HL-60 (cell line): ENCODE results near the gene ZNF57.

ENCODE experiments used
- DNase-seq, 2 experiments: peaks; one replicate each; pipeline ENCODE4 v3.0.0-alpha.2; 2010 to 2020; ENCODE audit warnings: low read depth in 1 of 2, low spot score in 1 of 2
- H3K27ac ChIP-seq: fragments of 250-450 bp; sonication (Bioruptor Pico); replicated peaks from 2 replicates; pipeline ENCODE4 v1.5.1; 2020; ENCODE audit warnings: mild to moderate bottlenecking, moderate library complexity
- H3K27me3 ChIP-seq: fragments of 250-450 bp; sonication (Bioruptor Pico); 2 replicates; pipeline ENCODE4 v1.5.1; 2021; ENCODE audit warnings: mild to moderate bottlenecking, moderate library complexity; ENCODE audit not compliant: insufficient read depth, poor library complexity, severe bottlenecking
- H3K4me3 ChIP-seq: replicated peaks from 2 replicates; pipeline ENCODE4 v1.5.1; 2011; ENCODE audit warnings: mild to moderate bottlenecking, control low read depth, low read length; ENCODE audit not compliant: insufficient read depth
- CTCF ChIP-seq: IDR thresholded peaks from one replicate; pipeline ENCODE4 v1.5.1; 2011; ENCODE audit warnings: low read length, control low read depth, inconsistent platforms; ENCODE audit not compliant: insufficient read depth
- GABPA ChIP-seq: IDR thresholded peaks from 2 replicates; pipeline ENCODE4 v1.6.1; 2012; ENCODE audit warnings: low read depth
- POLR2AphosphoS5 ChIP-seq: IDR thresholded peaks from 2 replicates; pipeline ENCODE4 v1.6.1; 2012; ENCODE audit warnings: low read depth
- REST ChIP-seq: IDR thresholded peaks from 2 replicates; pipeline ENCODE4 v1.6.1; 2012; ENCODE audit warnings: low read depth; ENCODE audit not compliant: insufficient replicate concordance
- SPI1 ChIP-seq: IDR thresholded peaks from 2 replicates; pipeline ENCODE4 v1.6.1; 2012; ENCODE audit warnings: low read depth, mild to moderate bottlenecking, borderline replicate concordance

Gene ZNF57

GRCh38 chr19:2922987-2923386 is 22.3 kb downstream of the ZNF57 start:
- H3K27me3 ChIP-seq, result no peaks in the 10 kb centered on the region
- TF ChIP-seq SPI1, result no peak
- TF ChIP-seq REST, result no peak
- no peak for TF ChIP-seq CTCF
- no peak for TF ChIP-seq GABPA
- no peak for TF ChIP-seq POLR2AphosphoS5

GRCh38 chr19:2923510-2923909 is 22.8 kb downstream of the ZNF57 start:
- H3K27ac ChIP-seq, result no peak overlapping the region
- H3K4me3 ChIP-seq, result no peak overlapping the region
- DNase-seq, result no peak
- TF ChIP-seq REST (no peak), POLR2AphosphoS5 (no peak), GABPA (no peak)
- no peaks in the 10 kb centered on the region for H3K27me3 ChIP-seq

More at GRCh38 chr19:2922987-2923386, 22.3 kb downstream of the ZNF57 start:
- no peak for DNase-seq
- Histone ChIP-seq H3K4me3 (no peak overlapping the region), H3K27ac (no peak overlapping the region)

GRCh38 chr19:2926341-2927031 is 25.8 kb downstream of the ZNF57 start:
- Histone ChIP-seq H3K27me3 (no peaks in the 10 kb centered on the region), H3K27ac (no peak overlapping the region), H3K4me3 (no peak overlapping the region)
- no peak for DNase-seq
- no peak for TF ChIP-seq SPI1
- TF ChIP-seq REST, result no peak
- no peak for TF ChIP-seq CTCF
- no peak for TF ChIP-seq GABPA
- TF ChIP-seq POLR2AphosphoS5, result no peak
